DOHH2 (cell line): Measurements from ENCODE around the gene MSGN1.

Source experiments
- H3F3A ChIP-seq: fragments of 200-600 bp; sonication (generic), shearing (Covaris generic); 2 replicates; pipeline ENCODE4 v1.6.0; 2016; ENCODE audit warnings: antibody characterized with exemption, mild to moderate bottlenecking; ENCODE audit not compliant: control insufficient read depth, insufficient read depth
- H3K27ac ChIP-seq: fragments of 200-600 bp; sonication (generic); 2 replicates; pipeline ENCODE4 v1.5.1; 2014; ENCODE audit warnings: low read depth, mild to moderate bottlenecking, low read length, moderate library complexity
- H3K27me3 ChIP-seq: fragments of 200-600 bp; sonication (generic); 2 replicates; pipeline ENCODE4 v1.6.1; 2014; ENCODE audit warnings: mild to moderate bottlenecking, low read length, mixed read lengths; ENCODE audit not compliant: control insufficient read depth
- H3K36me3 ChIP-seq: fragments of 200-600 bp; sonication (generic); 2 replicates; pipeline ENCODE4 v1.6.1; 2014; ENCODE audit warnings: mild to moderate bottlenecking, low read length, moderate library complexity, mixed read lengths; ENCODE audit not compliant: control insufficient read depth
- H3K4me1 ChIP-seq: fragments of 200-600 bp; sonication (generic); 2 replicates; pipeline ENCODE4 v1.6.1; 2014; ENCODE audit warnings: mild to moderate bottlenecking, low read length, mixed read lengths; ENCODE audit not compliant: control insufficient read depth
- H3K4me2 ChIP-seq: fragments of 200-600 bp; sonication (generic); 2 replicates; pipeline ENCODE4 v1.6.0; 2014; ENCODE audit warnings: mild to moderate bottlenecking, low read length, moderate library complexity
- H3K4me3 ChIP-seq: fragments of 200-600 bp; sonication (generic); 2 replicates; pipeline ENCODE4 v1.5.1; 2014; ENCODE audit warnings: mild to moderate bottlenecking, low read length, mixed read lengths
- H3K79me2 ChIP-seq: fragments of 200-600 bp; sonication (generic); 2 replicates; pipeline ENCODE4 v1.6.1; 2014; ENCODE audit warnings: mild to moderate bottlenecking, low read length, mixed read lengths; ENCODE audit not compliant: control insufficient read depth
- H3K9me2 ChIP-seq: fragments of 200-600 bp; sonication (generic); replicated peaks from 2 replicates; pipeline ENCODE4 v1.6.1; 2014; ENCODE audit warnings: mild to moderate bottlenecking, low read length, mixed read lengths; ENCODE audit not compliant: control insufficient read depth
- H3K9me3 ChIP-seq: fragments of 200-600 bp; sonication (generic); 2 replicates; pipeline ENCODE4 v1.6.1; 2014; ENCODE audit warnings: antibody characterized with exemption, low read length, mixed read lengths; ENCODE audit not compliant: control insufficient read depth, insufficient read depth
- H4K20me1 ChIP-seq: fragments of 200-600 bp; sonication (generic); 2 replicates; pipeline ENCODE4 v1.6.0; 2014; ENCODE audit warnings: low read depth, mild to moderate bottlenecking, antibody characterized with exemption, low read length, moderate library complexity; ENCODE audit not compliant: control insufficient read depth, insufficient read depth
- CTCF ChIP-seq: fragments of 200-600 bp; sonication (generic); IDR thresholded peaks from one replicate; pipeline ENCODE4 v1.5.1; 2014; ENCODE audit warnings: antibody characterized with exemption, mild to moderate bottlenecking, low read depth, low read length; ENCODE audit not compliant: poor library complexity, severe bottlenecking
- EZH2phosphoT487 ChIP-seq: fragments of 200-600 bp; sonication (generic); IDR thresholded peaks from 2 replicates; pipeline ENCODE4 v1.6.1; 2017; ENCODE audit warnings: borderline replicate concordance, mild to moderate bottlenecking, antibody characterized with exemption, low read length, moderate library complexity, mixed read lengths

MSGN1 gene

GRCh38 chr2:17816396-17817245 lies at the start of gene MSGN1:
Gene MSGN1, plus strand, starts transcription at chr2:17816460. Its CDS starts 59 bp downstream, at chr2:17816519.
- H3K9me2 ChIP-seq: no peaks in the 10 kb centered on the region
- no peak for TF ChIP-seq CTCF
- TF ChIP-seq EZH2phosphoT487: no peak
- H3K27ac ChIP-seq: no peak within 1 kb of the TSS

GRCh38 chr2:17768894-17769293 lies 47.4 kb upstream of the MSGN1 start:
- Histone ChIP-seq H3K9me2 (no peaks in the 10 kb centered on the region), H4K20me1 (no peaks in the 10 kb centered on the region), H3K79me2 (peaks cover under 1% of the 10 kb centered on the region; the same call in 1 of the 2 replicates), H3K27me3 (no peaks in the 10 kb centered on the region), H3K9me3 (no peaks in the 10 kb centered on the region), H3K4me2 (no peak overlapping the region), H3K36me3 (peaks cover 75% of the 10 kb centered on the region), H3K4me1 (no peaks in the 10 kb centered on the region), H3F3A (peaks cover 6% of the 10 kb centered on the region; the same call in 1 of the 2 replicates), H3K27ac (no peak overlapping the region), H3K4me3 (no peak overlapping the region)
- TF ChIP-seq CTCF (no peak), EZH2phosphoT487 (no peak)

More at GRCh38 chr2:17816396-17817245, at the start of gene MSGN1:
- H3K4me3 ChIP-seq: no peak within 1 kb of the TSS
- no peaks in the 10 kb centered on the region for H3K36me3 ChIP-seq
- H3K27me3 ChIP-seq: no peaks in the 10 kb centered on the region
- H3K9me3 ChIP-seq: no peaks in the 10 kb centered on the region
- H3F3A ChIP-seq: no peaks in the 10 kb centered on the region
- no peaks in the 10 kb centered on the region for H4K20me1 ChIP-seq
- H3K4me2 ChIP-seq: no peak within 1 kb of the TSS
- H3K4me1 ChIP-seq: peaks cover 21% of the 10 kb centered on the region
- H3K79me2 ChIP-seq: no peaks in the 10 kb centered on the region

- H3K27me3 ChIP-seq: no peaks in the 10 kb centered on the region
- TF ChIP-seq EZH2phosphoT487 (no peak), CTCF (no peak)
- H3K9me2 ChIP-seq: no peaks in the 10 kb centered on the region
- no peaks in the 10 kb centered on the region for H3K9me3 ChIP-seq
- H4K20me1 ChIP-seq: no peaks in the 10 kb centered on the region
- no peaks in the 10 kb centered on the region for H3F3A ChIP-seq
- peaks cover 76% of the 10 kb centered on the region for H3K36me3 ChIP-seq
- H3K4me1 ChIP-seq: no peaks in the 10 kb centered on the region
- no peak overlapping the region for H3K4me3 ChIP-seq
- no peak overlapping the region for H3K4me2 ChIP-seq
- H3K27ac ChIP-seq: no peak overlapping the region
- no peaks in the 10 kb centered on the region for H3K79me2 ChIP-seq
Observed at GRCh38 chr2:17771956-17772355, 44.3 kb upstream of the MSGN1 start.
